Natural killer cell (primary cell): ENCODE measurements around the gene WIPF3. TPM values are rescaled to one million over a fixed set of nuclear protein-coding genes. Genes with fewer than 3 reads are reported as not detected.

Source experiments
- ATAC-seq, 3 donors: fragments of 150-1000 bp in 2 of 3; fragments of 200-7000 bp in 1 of 3; cut with Tn5 transposase; 1 replicate in 1 of 3; 2 replicates in 2 of 3; pipeline ENCODE4 v1.10.0; 2021; ENCODE audit warnings: mild to moderate bottlenecking in 2 of 3, moderate library complexity in 2 of 3
- DNase-seq, 2 donors: peaks; one replicate each; pipeline versions ENCODE4 v3.0.0 to v3.0.0-alpha.2; 2013 to 2021; ENCODE audit warnings: mixed read lengths in 1 of 2
- H3K27ac ChIP-seq: one replicate; pipeline ENCODE4 v1.5.1; 2013; ENCODE audit warnings: mild to moderate bottlenecking, low read length
- H3K27me3 ChIP-seq: one replicate; pipeline ENCODE4 v1.6.1; 2013; ENCODE audit warnings: low read length; ENCODE audit not compliant: control insufficient read depth, insufficient read depth
- H3K36me3 ChIP-seq: one replicate; pipeline ENCODE4 v1.6.1; 2013; ENCODE audit warnings: low read length; ENCODE audit not compliant: control insufficient read depth, insufficient read depth
- H3K4me1 ChIP-seq: one replicate; pipeline ENCODE4 v1.6.1; 2013; ENCODE audit warnings: low read length; ENCODE audit not compliant: control insufficient read depth, insufficient read depth
- H3K4me3 ChIP-seq: one replicate; pipeline ENCODE4 v1.5.1; 2013; ENCODE audit warnings: low read length
- H3K9me3 ChIP-seq: one replicate; pipeline ENCODE4 v1.6.1; 2013; ENCODE audit warnings: low read length; ENCODE audit not compliant: control insufficient read depth, insufficient read depth
- H3K27ac Mint-ChIP-seq, 2 donors: one replicate each; pipeline ENCODE4 v1.8.0; 2022; ENCODE audit warnings: mild to moderate bottlenecking in 2 of 2, mixed read lengths in 2 of 2, moderate library complexity in 1 of 2
- H3K27me3 Mint-ChIP-seq, 2 donors: one replicate each; pipeline ENCODE4 v1.8.0; 2022; ENCODE audit warnings: low read depth in 2 of 2, mixed read lengths in 2 of 2
- H3K36me3 Mint-ChIP-seq: one replicate; pipeline ENCODE4 v1.8.0; 2022; ENCODE audit warnings: mixed read lengths
- H3K4me1 Mint-ChIP-seq, 2 donors: one replicate each; pipeline ENCODE4 v1.8.0; 2022; ENCODE audit warnings: mixed read lengths in 2 of 2
- H3K4me3 Mint-ChIP-seq: one replicate; pipeline ENCODE4 v1.8.0; 2022; ENCODE audit warnings: mild to moderate bottlenecking, moderate library complexity, mixed read lengths
- H3K9me3 Mint-ChIP-seq, 2 donors: one replicate each; pipeline ENCODE4 v1.8.0; 2022; ENCODE audit warnings: mixed read lengths in 2 of 2
- CTCF ChIP-seq: fragments of 200-600 bp; IDR thresholded peaks from one replicate; pipeline ENCODE4 v1.8.0; 2022; ENCODE audit warnings: antibody characterized with exemption
- WGBS: methylation state at CpG from one replicate; pipeline ENCODE4 v1.1.7; 2013; ENCODE audit warnings: missing lambda C conversion rate; ENCODE audit not compliant: insufficient coverage; 5-methylcytosine and 5-hydroxymethylcytosine counted together
- intact Hi-C: fragments of 100-400 bp; cut with micrococcal nuclease; formaldehyde crosslinking; loops from one replicate; pipeline ENCODE4 v1.14.2; 2022
- total RNA-seq, 4 donors: library from RNA; stranded (reverse); fragments of 120-200 nt in 1 of 4; gene quantifications; one replicate each; pipeline versions ENCODE4 v1.2.3 to v1.2.4, GENCODE V29; 2013 to 2022

WIPF3 gene
- total RNA-seq, 3 donors from 2014 or later (not counting 1 experiment from before 2014, with no cell fraction given), result not detected

GRCh38 chr7:29812185-29812876 is 6.0 kb downstream of the WIPF3 start:
- Histone ChIP-seq H3K4me3 (no peak overlapping the region), H3K27me3 (peaks cover 15% of the 10 kb centered on the region), H3K4me1 (peaks cover 7% of the 10 kb centered on the region), H3K36me3 (no peaks in the 10 kb centered on the region), H3K9me3 (no peaks in the 10 kb centered on the region), H3K27ac (no peak overlapping the region)
- DNase-seq (no peak), ATAC-seq (no peak)
- H3K4me3 Mint-ChIP-seq, result no peak overlapping the region
- no peaks in the 10 kb centered on the region for H3K9me3 Mint-ChIP-seq
- H3K27ac Mint-ChIP-seq, result no peak overlapping the region
- TF ChIP-seq CTCF, result no peak
- H3K36me3 Mint-ChIP-seq, result no peaks in the 10 kb centered on the region
- H3K4me1 Mint-ChIP-seq, result peaks cover 0 to 7% of the 10 kb centered on the region in 2 donors
- WGBS, result 100% methylated on average over 1 of the region's 2 CpGs
- peaks cover 36 to 73% of the 10 kb centered on the region in 2 donors for H3K27me3 Mint-ChIP-seq
- intact Hi-C loops, result no loop called here

GRCh38 chr7:29815181-29816105 is 9.1 kb downstream of the WIPF3 start:
- ATAC-seq, result no peak
- no peak overlapping the region for H3K27ac Mint-ChIP-seq
- Histone ChIP-seq H3K4me3 (no peak overlapping the region), H3K36me3 (no peaks in the 10 kb centered on the region), H3K9me3 (no peaks in the 10 kb centered on the region), H3K27ac (no peak overlapping the region), H3K4me1 (no peaks in the 10 kb centered on the region), H3K27me3 (peaks cover 4% of the 10 kb centered on the region)
- H3K4me1 Mint-ChIP-seq, result no peaks in the 10 kb centered on the region
- no peak for DNase-seq
- 92% methylated on average over 8 of the region's 10 CpGs for WGBS
- H3K27me3 Mint-ChIP-seq, result peaks cover 25 to 57% of the 10 kb centered on the region in 2 donors
- TF ChIP-seq CTCF, result no peak
- H3K4me3 Mint-ChIP-seq, result no peak overlapping the region
- intact Hi-C loops, result no loop called here
- H3K36me3 Mint-ChIP-seq, result no peaks in the 10 kb centered on the region
- no peaks in the 10 kb centered on the region for H3K9me3 Mint-ChIP-seq

GRCh38 chr7:29818308-29818707 is 12.0 kb downstream of the WIPF3 start:
- Histone ChIP-seq H3K4me1 (no peaks in the 10 kb centered on the region), H3K27me3 (no peaks in the 10 kb centered on the region), H3K4me3 (no peak overlapping the region), H3K9me3 (no peaks in the 10 kb centered on the region), H3K36me3 (no peaks in the 10 kb centered on the region), H3K27ac (no peak overlapping the region)
- H3K4me1 Mint-ChIP-seq, result no peaks in the 10 kb centered on the region
- H3K4me3 Mint-ChIP-seq, result no peak overlapping the region
- H3K27ac Mint-ChIP-seq, result no peak overlapping the region
- 100% methylated on average over 3 of the region's 6 CpGs for WGBS
- intact Hi-C loops, result no loop called here
- no peaks in the 10 kb centered on the region for H3K36me3 Mint-ChIP-seq
- ATAC-seq (no peak), DNase-seq (no peak)
- no peaks in the 10 kb centered on the region for H3K9me3 Mint-ChIP-seq
- H3K27me3 Mint-ChIP-seq, result peaks cover 22 to 54% of the 10 kb centered on the region in 2 donors
- no peak for TF ChIP-seq CTCF
